Stimulated activated CD4-positive, alpha-beta T cell treated with anti-CD3 and anti-CD28 coated beads, Interleukin-2, amount 100 ng/mL, for 48 hours (primary cell): Measurements from ENCODE around the gene CEP192.

Experiments used
- DNase-seq, 2 donors: peaks; one replicate each; pipeline ENCODE4 v3.0.0-alpha.2; 2020

CEP192 gene

DNA sequence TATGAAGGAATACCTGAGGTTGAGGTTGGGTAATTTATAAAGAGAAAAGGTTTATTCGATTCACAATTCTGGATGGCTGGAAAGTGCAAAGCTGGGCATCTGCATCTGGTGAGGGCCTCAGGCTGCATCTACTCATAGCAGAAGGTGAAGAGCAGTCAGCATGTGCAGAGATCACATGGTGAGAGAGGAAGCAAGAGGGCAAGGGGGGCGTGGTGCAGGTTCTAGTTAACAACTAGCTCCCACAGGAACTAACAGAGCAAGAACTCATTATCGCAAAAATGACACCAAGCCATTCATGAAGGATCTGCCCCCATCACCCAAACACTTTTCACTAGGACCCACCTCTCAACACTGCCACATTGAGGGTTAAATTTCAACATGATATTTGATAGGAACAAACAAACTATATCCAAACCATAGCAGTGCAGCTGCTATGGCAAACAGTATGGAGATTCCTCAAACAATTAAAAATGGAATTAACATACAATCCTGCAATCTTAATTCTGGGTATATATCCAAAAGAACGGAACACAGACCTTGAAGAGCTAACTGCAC is 154.6 kb downstream of the CEP192 start:
- DNase-seq = no peak

GRCh38 chr18:13147130-13147529 is 156.0 kb downstream of the CEP192 start:
- no peak for DNase-seq

DNA sequence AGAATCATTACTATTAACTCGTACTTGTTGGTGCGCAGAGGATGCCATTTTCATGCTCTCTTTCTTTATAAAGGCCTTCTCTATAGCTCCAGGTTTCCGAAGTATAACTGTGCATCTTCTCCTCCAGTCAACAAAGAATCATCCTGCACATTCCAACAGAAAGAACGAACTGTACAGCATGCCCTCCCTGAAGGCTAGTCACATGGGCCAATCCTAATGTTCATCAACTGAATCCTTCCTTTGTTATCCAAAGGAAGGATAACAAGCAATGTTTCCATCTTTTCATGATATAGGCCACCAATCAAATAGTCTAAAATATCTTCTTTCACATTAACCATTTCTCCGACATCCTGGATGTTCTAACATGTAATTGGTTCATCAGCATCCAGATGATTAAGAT is 160.5 kb downstream of the CEP192 start:
- no peak for DNase-seq

DNA sequence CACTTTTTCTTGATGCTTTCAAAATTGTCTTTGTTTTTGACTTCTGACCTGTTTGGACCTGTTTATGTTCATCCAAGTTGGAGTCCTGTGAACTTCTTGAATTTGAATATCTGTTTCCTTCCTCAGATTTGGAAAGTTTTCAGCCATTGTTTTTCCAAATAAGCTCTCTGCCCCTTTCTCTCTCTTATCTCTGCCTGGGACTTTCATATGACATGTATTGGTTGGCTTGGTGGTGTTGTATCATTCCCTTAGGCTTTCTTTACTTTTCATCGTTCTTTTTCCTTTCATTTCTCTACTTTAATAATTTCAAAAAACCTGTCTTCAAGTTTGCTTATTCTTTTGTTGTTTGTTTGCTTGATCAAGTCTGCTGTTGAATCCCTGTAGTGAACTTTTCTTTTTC is 167.3 kb downstream of the CEP192 start:
- DNase-seq = no peak

DNA sequence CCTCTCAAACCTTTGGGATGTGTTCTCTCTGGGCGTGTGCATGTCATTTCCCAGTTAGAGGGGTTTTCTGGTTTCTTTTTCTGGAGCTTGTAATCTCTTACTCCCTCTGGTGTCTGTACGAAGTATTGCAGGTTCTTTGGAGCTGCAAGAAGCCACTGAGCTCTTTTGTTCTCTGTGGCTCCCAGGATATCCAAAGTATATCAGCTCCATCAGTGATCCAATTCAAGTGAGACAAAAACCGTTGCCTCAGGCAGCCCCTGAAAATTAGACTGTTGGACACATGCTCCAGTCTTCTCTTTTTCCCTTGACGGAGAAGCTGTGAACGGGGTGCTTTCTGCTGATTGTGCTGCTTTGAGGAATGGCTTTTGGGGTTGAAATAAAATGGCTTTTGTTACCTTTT is 168.4 kb downstream of the CEP192 start:
- peak in 1 of 2 donors; percentile 37 for DNase-seq

DNA sequence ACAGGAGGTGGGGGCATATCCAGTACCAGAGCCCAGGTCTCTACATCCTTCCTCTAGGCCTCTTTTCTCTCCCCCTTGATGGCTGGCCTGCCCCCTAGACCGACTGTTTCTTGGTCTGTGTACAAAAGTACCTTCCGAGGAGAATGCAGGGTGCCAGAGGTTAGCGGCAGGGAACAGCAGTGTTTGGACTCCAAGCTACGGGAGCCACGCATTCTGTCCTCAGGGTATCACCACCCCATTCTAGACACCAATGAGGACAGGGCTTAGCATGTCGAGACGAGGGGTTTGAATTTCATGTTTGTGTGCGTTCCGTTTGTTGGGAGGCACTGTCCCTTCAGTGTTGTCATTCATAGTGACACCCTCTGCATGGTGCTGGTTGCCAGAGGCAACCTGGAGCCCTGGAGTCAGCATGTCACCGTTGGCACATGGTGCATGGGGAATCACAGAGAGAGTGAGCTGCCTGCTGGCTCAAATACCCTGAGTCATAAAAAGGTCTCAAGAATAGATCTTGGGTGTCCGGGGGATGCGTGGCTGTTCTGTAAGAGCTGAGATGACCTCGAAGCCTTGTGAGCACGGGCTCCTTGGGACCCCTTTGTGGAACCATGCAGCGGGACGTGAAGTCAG is 170.2 kb downstream of the CEP192 start:
- DNase-seq = no peak

DNA sequence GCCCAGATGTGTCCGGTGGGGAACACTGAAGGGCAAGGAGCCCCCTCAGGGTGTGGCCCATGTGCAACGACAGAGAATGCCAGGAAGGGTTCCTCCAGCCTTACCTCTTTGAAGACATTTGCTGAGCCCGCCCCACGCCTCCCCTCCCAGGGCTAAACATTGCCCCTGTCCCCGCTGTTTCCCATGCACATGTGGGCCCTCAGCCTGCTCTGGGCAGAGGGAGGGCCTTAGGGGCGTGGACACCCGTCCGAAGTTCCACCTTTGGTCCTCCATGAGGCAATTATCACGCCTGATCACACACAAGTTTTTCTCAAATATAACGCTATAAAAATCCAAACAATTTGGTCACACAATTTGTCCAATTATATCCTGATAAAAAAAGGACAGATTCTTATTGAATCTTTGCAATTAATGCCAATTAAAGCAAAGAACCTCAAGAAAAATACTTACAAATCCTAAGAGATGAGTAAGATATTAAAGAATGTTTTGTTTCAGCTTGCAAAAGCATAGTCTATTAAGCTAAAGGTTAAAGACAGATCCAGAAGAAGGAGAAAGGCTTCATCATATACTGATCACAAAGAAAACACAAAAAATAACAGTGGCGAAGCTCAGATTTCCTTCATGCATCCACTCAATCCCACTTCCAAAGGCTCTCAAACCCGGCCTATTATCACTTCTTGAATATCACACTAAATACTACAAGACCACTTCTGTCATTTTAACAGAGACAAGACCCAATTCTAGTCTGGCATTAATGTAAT is 172.2 kb downstream of the CEP192 start:
- no peak for DNase-seq

GRCh38 chr18:13164406-13164805 is 173.2 kb downstream of the CEP192 start:
- DNase-seq = no peak

GRCh38 chr18:13165636-13166423 is 174.7 kb downstream of the CEP192 start:
- no peak for DNase-seq

DNA sequence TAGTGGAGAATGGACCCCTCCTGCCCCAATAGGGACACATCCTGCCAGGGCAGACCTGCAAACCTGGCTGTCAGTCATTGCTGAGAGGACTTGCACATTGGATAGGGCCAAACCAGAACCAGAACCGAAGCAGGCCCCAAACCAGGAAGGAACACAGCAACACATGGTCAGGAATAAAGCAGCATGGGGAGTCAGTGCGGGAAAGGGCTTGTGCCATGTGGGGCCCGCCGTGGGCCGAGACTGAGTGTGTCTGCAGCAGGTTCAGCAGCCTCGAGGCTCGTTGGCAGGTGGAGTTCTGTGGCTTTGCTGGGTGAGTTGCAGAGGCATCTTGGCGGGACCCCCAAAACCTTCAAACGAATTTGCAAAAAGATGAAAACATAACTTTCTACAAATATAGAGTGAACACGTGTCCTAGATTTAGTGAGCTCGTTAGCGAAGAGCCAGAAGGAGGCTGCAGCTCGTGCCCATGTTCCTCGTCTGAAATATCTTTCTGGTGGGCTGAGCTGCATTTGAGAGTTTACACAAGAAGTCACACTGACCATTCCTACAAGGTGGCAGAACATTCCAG is 182.5 kb downstream of the CEP192 start:
- DNase-seq = no peak
